GOT3 (cell line): ENCODE data around the gene MTMR1.

ENCODE experiments used
- DNase-seq: peaks from one replicate; lab custom pipeline; 2025; ENCODE audit warnings: mixed read lengths; lab: John Stamatoyannopoulos, UW

MTMR1 gene

DNA sequence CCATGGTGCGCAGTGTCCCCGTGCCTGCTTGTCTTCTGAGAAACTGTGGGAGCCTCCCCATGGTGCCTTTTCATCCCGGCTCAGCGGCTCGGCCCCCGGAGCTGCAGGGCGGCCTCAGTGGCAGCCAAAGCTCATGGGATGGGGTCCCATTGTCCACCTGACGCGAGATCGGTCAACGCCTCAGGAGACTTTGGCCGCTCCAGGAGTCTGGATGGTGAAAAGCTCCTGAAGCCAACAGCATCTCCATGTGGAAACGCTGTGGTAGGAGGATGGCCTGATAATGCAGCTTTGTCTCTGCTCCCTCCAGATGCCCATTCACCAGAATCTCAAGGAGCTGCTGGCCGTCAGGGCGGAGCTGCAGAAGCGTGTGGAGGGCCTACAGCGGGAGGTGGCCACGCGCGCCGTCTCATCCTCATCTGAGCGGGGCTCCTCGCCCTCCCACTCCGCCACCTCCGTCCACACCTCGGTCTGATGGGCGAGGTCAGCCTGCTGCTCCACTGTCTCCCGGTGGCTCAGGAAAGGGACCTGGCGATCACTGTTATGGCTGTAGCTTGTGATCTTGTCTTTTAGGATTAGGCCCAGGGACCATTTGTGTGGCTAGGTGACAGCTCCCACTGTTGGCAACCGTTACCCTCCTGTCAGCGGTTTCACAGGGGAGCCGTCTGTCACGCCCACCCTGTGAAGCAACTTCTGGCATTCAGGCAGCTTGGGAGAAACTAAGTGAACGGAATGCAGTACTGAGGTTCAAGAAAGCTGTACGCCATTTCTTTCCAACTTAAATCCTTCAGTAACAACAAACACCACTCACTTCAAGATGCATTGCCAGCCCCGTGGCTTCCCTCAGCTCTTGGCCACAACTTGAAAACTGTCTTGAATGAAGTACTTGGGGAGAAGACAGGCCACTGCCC is 69.3 kb downstream of the MTMR1 start:
- DNase-seq: no peak

DNA sequence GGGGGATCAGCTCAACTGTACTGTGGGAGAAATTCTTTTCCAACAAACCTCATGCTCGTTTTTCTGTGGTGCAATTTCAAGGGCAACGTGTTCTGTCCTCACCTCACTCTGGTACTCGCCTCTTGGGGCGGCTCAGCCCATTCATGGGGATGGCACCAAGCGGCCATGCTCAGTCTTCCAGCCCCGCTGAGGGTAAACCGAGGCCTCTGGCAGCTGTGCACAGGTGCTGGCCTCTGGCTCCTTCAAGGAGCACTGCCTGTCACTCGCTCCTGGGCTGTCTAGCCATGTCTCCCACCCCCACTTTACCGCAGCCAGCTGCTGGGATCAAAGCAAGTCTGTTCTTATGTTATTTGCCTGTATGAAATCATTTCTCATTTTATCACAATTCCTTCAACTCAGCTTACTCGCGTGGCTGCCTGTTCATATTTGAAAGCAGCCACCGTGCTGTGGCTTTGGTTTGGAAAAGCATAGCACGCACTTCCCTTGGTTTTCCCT is 70.2 kb downstream of the MTMR1 start:
- no peak for DNase-seq

DNA sequence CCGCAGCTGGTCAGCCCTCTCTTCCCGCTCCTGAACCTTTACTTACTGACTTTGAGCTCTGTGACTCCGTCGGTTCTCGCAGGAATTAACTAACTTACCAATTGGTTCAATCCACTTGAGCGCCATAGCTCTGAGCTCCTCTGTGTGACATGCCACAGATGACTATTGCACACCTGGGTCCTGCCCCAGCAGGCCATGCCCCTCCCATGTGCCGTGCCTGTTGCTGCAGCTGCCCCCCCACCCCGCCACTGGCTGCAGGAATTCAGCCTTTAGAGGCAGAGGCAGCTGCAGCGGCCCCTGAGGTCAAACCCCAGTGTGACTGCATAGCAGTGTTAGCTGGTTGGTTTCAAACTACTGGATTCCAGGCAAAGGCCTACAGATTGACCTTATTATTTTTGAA is 70.6 kb downstream of the MTMR1 start:
- DNase-seq: no peak

DNA sequence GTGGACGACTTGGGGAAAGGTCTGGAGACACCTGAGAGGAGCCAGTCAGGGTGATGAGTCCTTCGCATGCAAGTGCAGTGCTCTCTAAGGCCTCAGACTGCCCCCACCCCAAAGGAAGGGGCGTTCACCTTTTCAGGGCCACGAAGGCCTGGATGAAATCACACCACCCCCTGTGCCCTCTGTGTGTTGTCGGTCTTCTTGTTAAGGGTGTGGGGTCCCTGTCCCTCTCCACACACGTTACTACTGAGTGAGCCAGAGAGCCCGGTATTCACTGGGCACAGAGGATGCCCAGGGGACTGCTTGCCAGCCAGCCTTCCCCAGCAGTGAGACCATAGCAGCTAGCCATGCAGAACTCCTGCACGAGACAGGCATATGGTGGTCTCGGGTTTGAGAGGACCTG is 72.0 kb downstream of the MTMR1 start:
- DNase-seq: no peak

DNA sequence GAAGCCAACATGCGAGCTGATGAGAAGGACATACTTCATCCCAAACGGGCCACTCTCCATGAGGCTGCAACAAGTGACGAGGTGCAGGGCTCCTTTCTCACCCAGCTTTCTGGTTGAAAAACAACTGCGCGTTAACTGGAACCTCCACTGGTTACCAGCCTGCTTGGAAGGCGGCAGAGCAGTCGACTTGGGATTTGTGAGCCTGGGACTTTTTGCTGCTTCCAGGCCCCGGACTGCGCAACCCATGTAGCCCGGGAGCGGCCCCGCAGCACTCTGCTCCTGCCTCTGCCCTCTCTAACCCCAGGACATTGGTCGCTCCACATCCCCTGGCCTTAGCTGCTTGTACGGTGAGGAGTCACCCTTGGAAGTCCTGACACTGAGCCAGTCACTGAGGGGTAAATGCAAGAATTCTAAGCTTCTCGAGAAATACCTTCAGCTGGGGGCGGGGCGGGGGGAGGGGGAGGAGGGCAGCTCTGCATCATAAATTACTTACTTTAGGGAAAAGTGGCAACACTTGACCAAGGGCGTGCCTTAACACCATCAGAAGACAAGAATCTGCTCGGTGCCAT is 72.7 kb downstream of the MTMR1 start:
- no peak for DNase-seq

DNA sequence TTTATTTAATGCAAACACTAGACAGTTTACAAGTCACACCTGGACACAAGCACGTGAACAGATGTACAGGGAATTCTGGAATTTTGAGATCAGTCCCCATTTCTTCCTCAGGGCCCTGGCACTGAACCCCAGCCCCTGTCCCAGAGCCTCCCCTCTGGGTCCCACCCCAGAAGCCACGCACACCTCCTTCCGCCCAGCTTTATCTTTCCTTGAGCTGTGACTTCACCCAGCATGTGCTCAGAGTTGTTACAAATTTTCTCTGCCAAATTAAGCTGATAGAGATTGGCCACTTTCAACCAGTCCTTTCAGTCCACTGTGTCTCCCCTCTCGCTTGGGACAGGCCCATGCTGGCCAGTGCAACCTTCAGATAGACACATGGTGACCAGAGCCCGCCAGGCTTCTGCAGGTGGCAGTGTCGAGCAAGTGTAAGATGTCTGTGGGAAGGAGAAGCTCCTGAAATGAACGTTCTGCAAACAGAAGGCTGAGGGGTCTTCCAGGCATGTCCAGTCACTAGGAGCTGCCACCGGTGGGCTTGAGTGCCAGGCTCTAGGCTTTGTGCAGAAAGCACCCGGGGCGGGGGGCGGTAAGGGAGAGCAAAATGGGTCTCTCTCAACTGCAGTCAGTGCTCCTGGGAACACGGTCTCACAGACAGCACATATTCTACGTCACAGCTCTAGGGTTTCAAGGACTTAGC is 73.3 kb downstream of the MTMR1 start:
- no peak for DNase-seq

DNA sequence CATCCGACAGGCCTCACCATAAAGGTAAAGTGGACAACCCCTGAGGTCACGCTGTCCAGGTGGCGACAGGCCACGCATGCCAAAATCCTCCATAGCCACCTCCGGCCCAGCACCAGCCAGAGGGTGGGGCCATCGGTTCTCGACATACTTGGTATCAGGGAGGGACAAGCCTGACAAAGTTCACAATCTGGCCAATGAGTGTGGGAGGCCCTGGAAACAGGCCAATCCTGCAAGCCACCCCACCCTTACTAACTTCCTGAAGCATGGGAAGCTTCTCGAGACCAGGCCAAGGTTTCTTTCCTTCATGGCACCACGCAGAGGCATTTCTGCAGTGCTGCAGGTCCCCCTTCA is 73.8 kb downstream of the MTMR1 start:
- no peak for DNase-seq

DNA sequence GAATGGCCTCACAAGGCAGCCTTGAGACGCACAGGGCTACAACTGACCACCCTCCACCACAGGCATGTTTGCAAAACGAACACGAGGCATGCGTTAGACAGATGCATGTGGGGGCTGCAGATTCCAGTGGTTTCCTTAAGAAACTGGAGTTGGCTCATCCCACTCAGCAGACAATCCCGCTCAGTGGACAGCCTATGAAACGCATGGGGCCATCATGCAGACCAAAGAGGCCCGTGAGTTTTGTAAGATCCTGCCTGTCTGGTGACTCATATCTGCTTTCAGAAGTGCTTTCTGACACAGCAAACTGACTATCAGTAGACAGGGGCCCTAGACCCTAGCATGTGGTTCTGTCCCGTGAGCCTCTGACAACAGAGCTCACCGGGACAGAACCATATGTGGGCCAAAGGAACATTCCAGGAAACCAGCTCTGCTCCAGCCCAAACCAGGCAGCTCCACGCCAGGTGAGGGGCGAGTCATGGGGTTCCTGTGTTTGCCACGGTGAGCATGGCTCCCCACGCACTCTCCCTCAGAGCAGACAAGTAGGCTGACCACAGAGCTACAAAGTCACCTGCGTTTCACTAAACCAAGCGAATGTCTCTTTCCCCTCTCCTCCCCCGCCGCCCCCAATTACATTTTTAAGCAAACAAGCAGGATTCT is 74.4 kb downstream of the MTMR1 start:
- no peak for DNase-seq

DNA sequence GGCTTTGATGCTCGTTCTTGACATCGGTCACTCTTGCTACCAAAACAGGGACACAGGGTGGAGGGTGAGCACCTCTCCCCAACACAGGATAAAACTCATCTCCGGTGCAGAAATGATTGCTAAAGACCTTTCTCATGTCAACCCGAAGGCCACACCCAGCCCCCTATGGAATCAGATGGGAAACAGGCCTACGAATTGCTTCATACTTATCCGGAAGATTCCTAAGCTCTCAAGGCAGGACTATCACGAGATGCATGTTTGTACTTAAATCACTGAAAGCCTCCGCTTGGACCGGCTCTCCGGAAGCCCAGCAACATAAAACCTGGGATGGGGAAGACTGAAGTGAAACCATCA is 74.9 kb downstream of the MTMR1 start:
- no peak for DNase-seq

DNA sequence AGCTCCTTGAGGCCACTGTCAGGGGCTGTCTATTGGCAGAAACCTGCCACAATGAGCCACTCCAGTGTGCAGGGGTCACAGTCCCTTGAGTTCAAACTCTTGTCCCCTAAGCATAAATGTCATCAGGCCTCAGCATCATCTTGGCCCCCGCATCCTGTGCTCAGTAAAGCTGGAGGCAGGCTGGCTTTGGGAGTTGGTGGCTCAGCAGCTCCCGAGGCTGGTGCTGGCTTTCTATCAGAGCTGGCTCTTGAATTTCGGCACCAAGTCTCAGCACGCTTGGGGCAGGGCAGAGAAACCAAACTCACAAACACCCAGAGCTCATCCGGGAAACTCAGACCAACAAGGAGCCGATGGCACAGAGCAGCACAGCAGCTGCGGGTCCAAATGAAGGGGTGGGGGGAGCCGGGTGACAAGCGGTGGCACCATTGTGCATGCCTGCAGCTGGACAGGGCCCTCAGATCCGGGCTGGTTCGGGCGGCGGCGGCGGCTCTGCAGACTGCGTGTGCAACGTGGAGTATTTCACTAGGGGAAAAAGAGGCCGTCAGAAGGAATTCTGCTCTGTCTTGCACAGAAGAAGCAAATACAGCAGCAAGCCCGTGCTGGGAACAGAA is 75.5 kb downstream of the MTMR1 start:
- no peak for DNase-seq

DNA sequence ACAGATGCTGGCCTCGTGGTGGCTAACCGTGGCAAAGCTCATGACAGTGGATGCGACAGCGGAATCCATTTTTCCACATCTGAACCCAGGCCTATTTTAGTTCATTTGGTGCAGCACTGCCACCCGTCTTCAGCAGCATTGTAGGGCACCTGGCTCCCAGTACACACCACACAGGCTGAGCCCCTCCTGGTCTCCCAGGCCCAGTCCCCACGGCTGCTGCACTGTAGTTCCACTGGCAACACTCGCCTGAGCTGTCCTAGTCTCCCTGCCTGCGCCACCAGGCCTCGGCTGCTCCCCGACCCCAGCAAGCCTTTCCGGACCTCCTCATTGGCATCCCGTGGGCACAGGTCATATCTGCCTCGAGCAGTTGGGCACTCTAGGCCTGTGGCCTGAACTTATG is 76.2 kb downstream of the MTMR1 start:
- no peak for DNase-seq

DNA sequence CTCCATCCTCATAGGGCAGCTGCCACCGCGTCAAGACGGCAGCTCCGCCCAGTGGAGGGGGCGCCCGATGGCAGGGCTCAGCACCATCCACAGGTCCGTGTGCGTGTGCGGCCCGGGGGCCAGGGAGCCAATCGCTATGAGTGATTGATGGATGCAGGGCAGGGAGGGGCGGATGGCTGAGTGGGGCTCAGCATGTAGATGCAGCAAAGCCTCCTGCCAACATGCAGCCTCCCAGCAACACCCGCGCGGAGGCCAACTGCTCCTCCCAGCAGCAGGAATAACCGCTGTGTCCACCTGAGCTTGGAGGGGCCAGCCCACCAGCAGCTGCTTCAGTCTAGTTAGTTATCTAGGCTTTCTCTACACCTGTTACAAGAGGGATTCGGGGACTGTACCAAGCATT is 77.4 kb downstream of the MTMR1 start:
- DNase-seq: no peak

DNA sequence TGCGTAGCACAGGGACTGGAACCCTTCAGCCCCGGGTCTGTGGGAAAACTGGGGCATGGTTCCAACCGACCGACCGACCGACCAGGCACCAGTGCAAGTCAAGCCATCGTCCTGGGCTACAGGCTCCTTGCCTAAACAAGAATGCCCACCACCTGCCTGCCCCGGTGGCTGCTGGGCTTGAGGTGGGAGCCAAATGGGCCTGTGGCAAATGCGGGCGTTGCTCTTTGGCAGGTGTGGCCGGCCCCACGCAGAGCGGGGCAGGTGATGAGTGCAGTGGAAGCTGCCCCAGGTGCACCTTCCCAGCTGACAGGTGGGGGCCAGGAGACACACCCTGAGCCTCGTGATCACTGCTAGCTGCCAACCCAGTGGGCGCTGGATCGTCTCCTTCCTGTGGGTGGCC is 77.9 kb downstream of the MTMR1 start:
- no peak for DNase-seq

DNA sequence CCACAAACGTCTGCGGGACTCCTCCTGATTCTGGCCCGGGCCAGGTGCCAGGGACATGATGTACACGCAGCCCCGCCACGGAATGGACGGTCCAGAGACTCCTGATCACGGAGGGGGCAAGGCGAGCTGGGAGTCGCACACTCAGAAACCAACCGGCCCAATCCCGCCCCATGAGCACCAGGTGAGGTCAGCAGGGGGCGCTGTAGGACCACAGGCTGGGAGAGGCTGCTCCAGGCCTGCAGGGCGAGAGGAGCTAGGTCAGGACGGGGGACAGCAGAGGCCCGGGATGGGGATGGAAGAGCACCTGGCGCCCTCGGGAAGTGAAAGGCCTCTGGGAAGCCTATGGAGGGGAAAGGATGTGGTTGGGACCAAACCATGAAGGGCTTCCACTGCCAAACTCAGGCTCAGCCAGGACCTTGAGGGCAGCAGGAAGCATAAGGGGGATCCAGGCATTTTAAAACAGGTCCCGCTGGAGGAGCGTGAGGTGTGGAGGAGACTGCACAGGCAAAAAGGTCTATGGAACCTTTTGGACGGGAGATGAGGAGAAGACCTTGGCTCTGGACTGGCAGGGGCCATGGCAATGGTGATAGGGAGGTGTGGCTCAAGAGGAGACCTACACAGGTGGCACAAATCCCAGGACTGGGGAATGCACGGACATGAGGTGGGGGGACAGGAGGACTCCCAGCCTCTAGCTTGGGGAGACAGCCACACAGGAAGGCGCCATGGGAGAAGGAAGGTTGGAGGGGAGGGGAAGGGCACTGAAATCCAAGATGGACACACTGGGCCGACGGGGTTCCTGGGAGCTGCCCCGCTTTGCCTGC is 79.2 kb downstream of the MTMR1 start:
- DNase-seq: no peak

DNA sequence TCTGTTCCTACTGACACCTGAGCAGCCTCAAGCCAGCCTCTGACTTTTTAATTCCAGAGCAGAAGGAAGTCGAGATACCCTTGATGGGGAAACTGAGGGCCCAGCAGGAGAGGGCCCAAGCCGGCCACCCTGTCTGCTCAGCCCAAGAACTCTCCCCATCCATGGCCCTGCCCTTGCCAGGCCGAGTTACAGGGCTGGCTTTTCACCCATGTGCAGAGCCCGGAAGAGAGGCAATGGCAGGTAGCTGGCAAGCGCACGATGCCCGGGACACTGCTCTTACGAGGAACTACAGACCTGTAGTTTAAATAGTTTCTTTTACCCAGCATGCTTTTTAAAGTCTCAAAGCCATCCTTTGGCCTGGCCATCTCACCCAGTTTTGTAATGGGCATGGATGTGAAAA is 79.9 kb downstream of the MTMR1 start:
- no peak for DNase-seq

DNA sequence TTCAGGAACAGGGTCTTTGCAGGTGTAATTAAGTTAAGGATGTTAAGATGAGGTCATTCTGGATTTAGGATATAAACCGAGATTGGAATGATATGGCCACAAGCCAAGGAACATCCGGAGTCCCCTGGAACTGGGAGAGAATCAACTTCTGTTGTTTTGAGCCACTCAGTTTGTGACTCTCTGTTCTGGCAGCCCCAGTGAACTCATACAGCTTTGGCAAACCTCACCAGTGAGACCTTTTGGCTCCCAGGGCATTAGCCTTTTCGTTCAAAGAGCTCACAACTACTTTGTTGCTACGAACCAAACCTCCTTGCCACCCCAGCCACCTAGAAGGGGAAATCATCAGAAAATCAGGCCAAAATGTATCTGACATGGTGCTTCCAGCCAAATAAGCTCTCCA is 80.4 kb downstream of the MTMR1 start:
- DNase-seq: no peak

DNA sequence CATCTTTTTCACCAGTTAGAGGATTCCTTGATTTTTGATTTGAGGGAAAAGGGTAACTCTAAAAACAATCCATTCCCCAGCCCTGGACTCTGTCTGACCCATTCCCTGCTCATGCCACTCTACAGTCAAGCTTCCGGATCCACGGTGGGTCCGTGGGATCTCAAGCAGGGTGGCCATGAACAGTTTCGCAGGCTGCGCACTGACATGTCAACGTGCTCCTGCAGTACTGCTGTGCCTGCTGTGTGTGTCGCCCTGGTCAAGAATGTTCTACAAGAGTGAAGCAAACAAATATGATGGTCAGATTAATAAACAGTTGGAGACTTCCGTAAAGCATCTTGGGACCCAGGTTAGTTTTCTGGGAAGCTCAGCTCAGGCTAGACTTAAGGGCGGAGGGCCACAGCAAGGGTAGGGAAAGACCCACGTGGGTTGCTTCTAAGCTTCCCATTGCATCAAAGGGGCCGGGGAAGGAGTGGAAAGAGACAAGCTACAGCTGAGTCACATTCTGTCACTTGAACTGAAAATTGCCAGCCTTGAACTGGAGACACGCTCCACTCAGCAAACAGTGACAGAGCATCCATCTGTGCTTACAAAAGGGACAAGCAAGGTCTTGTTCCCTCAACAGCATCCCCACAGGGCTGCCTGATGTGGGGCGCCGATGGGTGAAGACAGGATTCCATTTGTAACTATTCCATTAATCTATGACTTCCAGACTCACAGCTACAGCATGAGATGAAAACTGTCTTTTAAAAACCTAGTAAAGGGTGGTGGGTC is 81.8 kb downstream of the MTMR1 start:
- no peak for DNase-seq

DNA sequence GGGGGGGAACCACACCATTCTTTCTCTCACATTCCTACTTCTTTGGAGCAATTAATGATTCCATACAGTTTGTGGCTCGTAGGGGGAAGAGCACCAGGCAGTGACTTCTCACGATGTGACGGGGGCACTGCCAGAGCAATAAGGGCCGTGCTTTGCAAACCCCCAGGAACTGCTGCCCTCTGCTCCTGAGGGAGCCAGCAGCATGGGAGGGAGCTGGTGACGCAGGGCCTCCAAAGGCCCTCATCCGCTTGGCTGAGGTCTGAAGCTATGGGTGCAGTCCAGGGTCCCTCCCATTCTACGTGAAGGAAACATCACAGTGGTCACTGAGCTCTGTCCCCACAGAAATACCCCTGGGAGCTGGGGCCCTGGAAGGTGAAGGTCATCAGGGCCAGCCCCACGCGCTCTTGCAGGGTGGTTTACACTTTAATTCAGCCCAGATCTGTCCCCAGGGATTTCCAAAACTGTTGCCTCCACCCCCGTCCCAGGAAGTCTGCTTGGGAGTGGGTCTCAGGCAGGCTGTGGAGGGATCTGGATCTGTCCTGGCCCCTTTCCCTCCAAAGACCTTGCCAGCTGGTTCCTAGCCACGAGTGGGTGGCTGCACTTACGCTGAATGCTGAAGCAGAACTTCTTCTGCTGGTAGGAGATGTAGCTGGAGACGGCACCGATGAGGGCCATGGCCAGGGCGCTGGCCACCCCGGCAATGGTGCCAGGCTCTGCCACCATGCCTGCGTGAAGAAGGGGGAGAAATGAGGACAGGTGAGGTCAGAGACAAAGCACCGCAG is 82.6 kb downstream of the MTMR1 start:
- no peak for DNase-seq

DNA sequence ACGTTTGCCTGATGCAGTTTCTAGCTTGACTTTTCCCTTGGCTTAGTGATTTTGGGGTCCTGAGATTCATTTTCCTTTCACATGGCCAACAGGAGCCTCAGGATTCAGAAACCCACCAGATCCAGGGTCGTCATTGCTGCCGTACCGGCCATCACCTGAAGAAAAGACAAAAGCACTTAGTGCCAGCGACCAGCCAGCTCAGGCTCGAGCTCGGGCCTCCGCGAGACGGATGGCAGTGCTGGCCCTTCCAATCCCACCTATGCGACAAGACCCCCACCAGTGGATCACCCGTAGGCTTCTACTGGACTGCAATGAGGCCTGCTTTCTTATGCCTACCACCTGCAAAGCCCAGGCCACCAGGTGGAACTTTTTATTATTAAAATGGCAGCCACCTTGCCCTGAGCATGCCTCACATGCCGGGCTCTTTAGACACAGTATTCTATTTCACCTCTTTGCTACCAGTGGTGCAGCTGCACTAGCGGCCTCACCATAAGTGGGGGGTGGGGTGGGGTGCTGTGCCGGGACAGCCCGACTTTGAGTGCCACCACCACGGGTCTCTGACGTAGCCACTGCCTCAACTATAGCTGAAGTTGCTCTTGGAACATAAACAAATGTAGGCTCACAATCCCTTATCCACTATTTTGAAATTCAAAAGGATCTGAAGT is 84.3 kb downstream of the MTMR1 start:
- DNase-seq: no peak
